Natural killer cell (primary cell): Measurements from ENCODE around the gene USH2A. TPM values are rescaled to one million over a fixed set of nuclear protein-coding genes. Genes with fewer than 3 reads are reported as not detected.

ENCODE experiments used
- ATAC-seq, 3 donors: fragments of 150-1000 bp in 2 of 3; fragments of 200-7000 bp in 1 of 3; cut with Tn5 transposase; 1 replicate in 1 of 3; 2 replicates in 2 of 3; pipeline ENCODE4 v1.10.0; 2021; ENCODE audit warnings: mild to moderate bottlenecking in 2 of 3, moderate library complexity in 2 of 3
- DNase-seq, 2 donors: peaks; one replicate each; pipeline versions ENCODE4 v3.0.0 to v3.0.0-alpha.2; 2013 to 2021; ENCODE audit warnings: mixed read lengths in 1 of 2
- H3K27ac ChIP-seq: one replicate; pipeline ENCODE4 v1.5.1; 2013; ENCODE audit warnings: mild to moderate bottlenecking, low read length
- H3K27me3 ChIP-seq: one replicate; pipeline ENCODE4 v1.6.1; 2013; ENCODE audit warnings: low read length; ENCODE audit not compliant: control insufficient read depth, insufficient read depth
- H3K36me3 ChIP-seq: one replicate; pipeline ENCODE4 v1.6.1; 2013; ENCODE audit warnings: low read length; ENCODE audit not compliant: control insufficient read depth, insufficient read depth
- H3K4me1 ChIP-seq: one replicate; pipeline ENCODE4 v1.6.1; 2013; ENCODE audit warnings: low read length; ENCODE audit not compliant: control insufficient read depth, insufficient read depth
- H3K4me3 ChIP-seq: one replicate; pipeline ENCODE4 v1.5.1; 2013; ENCODE audit warnings: low read length
- H3K9me3 ChIP-seq: one replicate; pipeline ENCODE4 v1.6.1; 2013; ENCODE audit warnings: low read length; ENCODE audit not compliant: control insufficient read depth, insufficient read depth
- H3K27ac Mint-ChIP-seq, 2 donors: one replicate each; pipeline ENCODE4 v1.8.0; 2022; ENCODE audit warnings: mild to moderate bottlenecking in 2 of 2, mixed read lengths in 2 of 2, moderate library complexity in 1 of 2
- H3K27me3 Mint-ChIP-seq, 2 donors: one replicate each; pipeline ENCODE4 v1.8.0; 2022; ENCODE audit warnings: low read depth in 2 of 2, mixed read lengths in 2 of 2
- H3K36me3 Mint-ChIP-seq: one replicate; pipeline ENCODE4 v1.8.0; 2022; ENCODE audit warnings: mixed read lengths
- H3K4me1 Mint-ChIP-seq, 2 donors: one replicate each; pipeline ENCODE4 v1.8.0; 2022; ENCODE audit warnings: mixed read lengths in 2 of 2
- H3K4me3 Mint-ChIP-seq: one replicate; pipeline ENCODE4 v1.8.0; 2022; ENCODE audit warnings: mild to moderate bottlenecking, moderate library complexity, mixed read lengths
- H3K9me3 Mint-ChIP-seq, 2 donors: one replicate each; pipeline ENCODE4 v1.8.0; 2022; ENCODE audit warnings: mixed read lengths in 2 of 2
- WGBS: methylation state at CpG from one replicate; pipeline ENCODE4 v1.1.7; 2013; ENCODE audit warnings: missing lambda C conversion rate; ENCODE audit not compliant: insufficient coverage; 5-methylcytosine and 5-hydroxymethylcytosine counted together
- intact Hi-C: fragments of 100-400 bp; cut with micrococcal nuclease; formaldehyde crosslinking; loops from one replicate; pipeline ENCODE4 v1.14.2; 2022
- total RNA-seq, 4 donors: library from RNA; stranded (reverse); fragments of 120-200 nt in 1 of 4; gene quantifications; one replicate each; pipeline versions ENCODE4 v1.2.3 to v1.2.4, GENCODE V29; 2013 to 2022
- TF ChIP-seq, protein P1 (sequence below): fragments of 200-600 bp; IDR thresholded peaks from one replicate; pipeline ENCODE4 v1.8.0; 2022; ENCODE audit warnings: antibody characterized with exemption

Gene USH2A
- total RNA-seq, 3 donors from 2014 or later (not counting 1 experiment from before 2014, with no cell fraction given), result not detected

DNA sequence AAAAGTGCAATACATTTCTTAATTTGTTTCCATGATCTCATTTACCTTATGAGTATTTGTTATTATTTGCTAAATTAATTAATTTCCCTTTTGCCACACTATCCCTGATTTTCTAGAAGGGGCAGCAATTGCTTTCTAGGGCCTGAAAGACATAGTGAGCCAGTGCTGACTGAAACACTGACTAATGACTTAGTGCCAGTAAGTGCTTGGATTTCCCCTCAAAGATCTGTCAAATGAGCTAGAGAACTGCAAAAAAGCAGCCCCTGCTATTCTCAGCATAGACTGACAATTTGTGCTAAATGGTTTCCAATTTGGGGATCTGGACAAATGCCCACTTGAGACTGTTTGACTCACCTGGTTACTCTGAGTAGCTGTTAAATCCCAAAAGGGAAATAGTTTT, 35.6 kb upstream of the USH2A start:
- H3K36me3 ChIP-seq, result no peaks in the 10 kb centered on the region
- Mint-ChIP-seq H3K27me3 (no peaks in the 10 kb centered on the region), H3K4me3 (no peak overlapping the region), H3K4me1 (no peaks in the 10 kb centered on the region), H3K9me3 (peaks cover 13 to 22% of the 10 kb centered on the region in 2 donors), H3K27ac (no peak overlapping the region), H3K36me3 (peaks cover 6% of the 10 kb centered on the region)
- no peak overlapping the region for H3K4me3 ChIP-seq
- TF ChIP-seq, protein P1, sequence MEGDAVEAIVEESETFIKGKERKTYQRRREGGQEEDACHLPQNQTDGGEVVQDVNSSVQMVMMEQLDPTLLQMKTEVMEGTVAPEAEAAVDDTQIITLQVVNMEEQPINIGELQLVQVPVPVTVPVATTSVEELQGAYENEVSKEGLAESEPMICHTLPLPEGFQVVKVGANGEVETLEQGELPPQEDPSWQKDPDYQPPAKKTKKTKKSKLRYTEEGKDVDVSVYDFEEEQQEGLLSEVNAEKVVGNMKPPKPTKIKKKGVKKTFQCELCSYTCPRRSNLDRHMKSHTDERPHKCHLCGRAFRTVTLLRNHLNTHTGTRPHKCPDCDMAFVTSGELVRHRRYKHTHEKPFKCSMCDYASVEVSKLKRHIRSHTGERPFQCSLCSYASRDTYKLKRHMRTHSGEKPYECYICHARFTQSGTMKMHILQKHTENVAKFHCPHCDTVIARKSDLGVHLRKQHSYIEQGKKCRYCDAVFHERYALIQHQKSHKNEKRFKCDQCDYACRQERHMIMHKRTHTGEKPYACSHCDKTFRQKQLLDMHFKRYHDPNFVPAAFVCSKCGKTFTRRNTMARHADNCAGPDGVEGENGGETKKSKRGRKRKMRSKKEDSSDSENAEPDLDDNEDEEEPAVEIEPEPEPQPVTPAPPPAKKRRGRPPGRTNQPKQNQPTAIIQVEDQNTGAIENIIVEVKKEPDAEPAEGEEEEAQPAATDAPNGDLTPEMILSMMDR, result no peak
- DNase-seq, result no peak
- no peak for ATAC-seq
- H3K27me3 ChIP-seq, result no peaks in the 10 kb centered on the region
- H3K27ac ChIP-seq, result no peak overlapping the region
- H3K9me3 ChIP-seq, result peaks cover 2% of the 10 kb centered on the region
- intact Hi-C loops, result no loop called here
- no peaks in the 10 kb centered on the region for H3K4me1 ChIP-seq

DNA sequence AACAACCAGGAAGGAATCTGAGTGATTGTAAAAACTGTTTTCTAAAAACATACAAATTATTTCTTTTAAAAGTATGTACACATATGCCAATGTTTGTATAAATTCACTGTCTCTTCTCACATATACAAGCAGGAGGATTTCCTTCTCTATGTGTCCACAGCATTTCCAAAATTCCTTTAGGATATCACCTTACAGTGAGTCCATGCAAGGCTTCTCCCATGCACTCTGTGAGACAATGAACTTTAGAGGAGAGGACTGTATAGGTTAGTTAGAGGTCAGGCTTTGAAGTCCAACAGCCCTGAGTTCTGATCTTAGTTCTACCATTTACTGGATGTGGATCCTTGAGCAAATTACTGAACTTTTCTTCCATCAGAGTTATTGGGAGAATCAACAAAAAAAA, 34.1 kb upstream of the USH2A start:
- H3K9me3 Mint-ChIP-seq, result peaks cover 17 to 27% of the 10 kb centered on the region in 2 donors
- no peaks in the 10 kb centered on the region for H3K36me3 ChIP-seq
- DNase-seq, result no peak
- no peak overlapping the region for H3K27ac ChIP-seq
- H3K36me3 Mint-ChIP-seq, result peaks cover 6% of the 10 kb centered on the region
- intact Hi-C loops, result no loop called here
- H3K4me3 ChIP-seq, result no peak overlapping the region
- H3K9me3 ChIP-seq, result peaks cover 2% of the 10 kb centered on the region
- TF ChIP-seq, protein P1, result no peak
- H3K27me3 Mint-ChIP-seq, result no peaks in the 10 kb centered on the region
- H3K27ac Mint-ChIP-seq, result no peak overlapping the region
- H3K4me3 Mint-ChIP-seq, result no peak overlapping the region
- no peak for ATAC-seq
- H3K4me1 Mint-ChIP-seq, result no peaks in the 10 kb centered on the region
- H3K4me1 ChIP-seq, result no peaks in the 10 kb centered on the region
- no peaks in the 10 kb centered on the region for H3K27me3 ChIP-seq

DNA sequence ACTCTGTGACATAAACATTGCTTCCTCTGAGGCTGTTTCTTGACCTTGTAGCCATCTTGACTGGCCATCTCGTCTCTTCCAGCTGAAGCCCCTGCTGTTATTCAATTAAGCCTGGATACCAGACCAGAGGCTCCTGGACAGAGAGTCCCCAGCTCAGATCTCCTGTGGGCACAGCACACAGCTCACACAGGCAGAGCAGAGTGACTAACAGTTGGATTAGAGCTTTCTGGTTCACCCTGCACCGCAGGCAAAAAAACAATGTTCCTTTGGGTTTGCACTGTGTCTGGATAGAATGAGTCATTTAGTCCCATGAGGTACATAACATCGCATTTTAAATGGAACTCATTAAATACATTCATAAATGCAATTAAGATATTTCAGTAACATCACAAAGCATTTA, 33.4 kb upstream of the USH2A start:
- ATAC-seq, result no peak
- 77% methylated on average over 3 of the region's 3 CpGs for WGBS
- no peaks in the 10 kb centered on the region for H3K36me3 ChIP-seq
- no peaks in the 10 kb centered on the region for H3K27me3 ChIP-seq
- no peaks in the 10 kb centered on the region for H3K4me1 ChIP-seq
- Mint-ChIP-seq H3K36me3 (peaks cover 6% of the 10 kb centered on the region), H3K4me3 (no peak overlapping the region), H3K9me3 (peaks cover 20 to 30% of the 10 kb centered on the region in 2 donors), H3K4me1 (no peaks in the 10 kb centered on the region), H3K27me3 (no peaks in the 10 kb centered on the region), H3K27ac (no peak overlapping the region)
- no peak for DNase-seq
- H3K27ac ChIP-seq, result no peak overlapping the region
- intact Hi-C loops, result no loop called here
- H3K4me3 ChIP-seq, result no peak overlapping the region
- H3K9me3 ChIP-seq, result peaks cover 2% of the 10 kb centered on the region
- TF ChIP-seq, protein P1, result no peak

DNA sequence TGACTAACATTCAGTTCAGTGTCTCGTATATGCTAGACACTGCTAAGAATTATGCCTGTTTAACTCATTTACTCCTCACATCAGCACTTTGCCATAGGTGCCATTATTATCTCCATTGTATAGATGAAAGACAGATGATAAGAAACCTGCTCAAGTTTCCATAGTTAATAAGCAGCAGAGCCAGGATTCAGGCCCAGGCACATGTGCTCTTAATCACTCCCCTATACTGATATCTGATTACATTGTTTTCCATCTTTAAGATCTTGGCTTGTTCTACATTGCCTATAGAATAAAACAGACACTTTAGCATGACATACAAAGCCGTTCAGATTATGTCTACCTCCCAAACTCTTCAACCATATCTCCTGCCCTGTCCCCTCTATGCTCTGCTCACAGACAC, 30.5 kb upstream of the USH2A start:
- intact Hi-C loops, result no loop called here
- H3K4me1 Mint-ChIP-seq, result no peaks in the 10 kb centered on the region
- Histone ChIP-seq H3K9me3 (no peaks in the 10 kb centered on the region), H3K36me3 (no peaks in the 10 kb centered on the region), H3K4me3 (no peak overlapping the region), H3K27me3 (no peaks in the 10 kb centered on the region), H3K27ac (no peak overlapping the region), H3K4me1 (no peaks in the 10 kb centered on the region)
- ATAC-seq (no peak), DNase-seq (no peak)
- no peaks in the 10 kb centered on the region for H3K36me3 Mint-ChIP-seq
- TF ChIP-seq, protein P1, result no peak
- H3K9me3 Mint-ChIP-seq, result peaks cover 22 to 24% of the 10 kb centered on the region in 2 donors
- H3K27me3 Mint-ChIP-seq, result no peaks in the 10 kb centered on the region
- 66% methylated on average over 2 of the region's 2 CpGs for WGBS
- H3K27ac Mint-ChIP-seq, result no peak overlapping the region
- H3K4me3 Mint-ChIP-seq, result no peak overlapping the region
